Measurements from ENCODE around the gene SECTM1.
"Not testable (repeated sequence)": the region's sequence is repeated elsewhere in the genome, so short reads cannot be mapped to it uniquely, and the experiment has no call there.

Gene SECTM1

DNA sequence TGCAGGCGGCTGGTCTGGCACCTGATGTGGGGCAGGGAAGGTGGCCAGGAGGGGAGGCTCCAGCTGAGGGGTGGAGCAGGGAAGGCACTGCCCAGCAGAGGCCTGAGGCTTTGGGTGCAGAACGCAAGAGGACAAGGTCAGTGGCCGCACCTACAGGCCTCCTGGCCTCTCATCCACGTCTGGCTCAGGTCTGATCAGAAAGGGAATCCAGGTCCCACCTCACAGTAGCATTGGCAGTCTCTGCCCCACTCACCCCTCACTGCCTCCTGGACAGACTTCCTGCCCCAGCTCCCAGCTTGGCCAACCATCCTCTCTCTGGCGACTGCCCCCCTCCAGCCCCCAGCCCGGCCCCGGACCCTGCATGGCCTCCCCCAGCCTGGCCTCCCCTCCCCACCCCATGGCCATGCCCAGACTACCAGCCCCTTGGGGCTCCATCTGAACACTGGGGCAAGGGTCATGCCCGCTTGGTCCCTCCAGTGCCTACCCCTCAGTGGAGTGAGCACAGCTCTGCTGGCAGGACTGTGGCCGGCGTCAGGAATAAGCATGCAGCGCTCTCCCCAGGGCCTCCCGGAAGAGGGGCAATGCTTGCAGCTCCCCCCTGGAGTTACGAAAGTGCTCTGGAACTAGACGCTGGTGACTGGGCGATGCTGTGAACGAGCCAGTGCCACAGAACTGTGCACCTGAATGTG, 42.6 kb upstream of the SECTM1 start:
- H3K4me3 ChIP-seq (replicated peaks; ENCODE audit: low read depth, low read length): no peak overlapping the region
- TF ChIP-seq, protein P1, sequence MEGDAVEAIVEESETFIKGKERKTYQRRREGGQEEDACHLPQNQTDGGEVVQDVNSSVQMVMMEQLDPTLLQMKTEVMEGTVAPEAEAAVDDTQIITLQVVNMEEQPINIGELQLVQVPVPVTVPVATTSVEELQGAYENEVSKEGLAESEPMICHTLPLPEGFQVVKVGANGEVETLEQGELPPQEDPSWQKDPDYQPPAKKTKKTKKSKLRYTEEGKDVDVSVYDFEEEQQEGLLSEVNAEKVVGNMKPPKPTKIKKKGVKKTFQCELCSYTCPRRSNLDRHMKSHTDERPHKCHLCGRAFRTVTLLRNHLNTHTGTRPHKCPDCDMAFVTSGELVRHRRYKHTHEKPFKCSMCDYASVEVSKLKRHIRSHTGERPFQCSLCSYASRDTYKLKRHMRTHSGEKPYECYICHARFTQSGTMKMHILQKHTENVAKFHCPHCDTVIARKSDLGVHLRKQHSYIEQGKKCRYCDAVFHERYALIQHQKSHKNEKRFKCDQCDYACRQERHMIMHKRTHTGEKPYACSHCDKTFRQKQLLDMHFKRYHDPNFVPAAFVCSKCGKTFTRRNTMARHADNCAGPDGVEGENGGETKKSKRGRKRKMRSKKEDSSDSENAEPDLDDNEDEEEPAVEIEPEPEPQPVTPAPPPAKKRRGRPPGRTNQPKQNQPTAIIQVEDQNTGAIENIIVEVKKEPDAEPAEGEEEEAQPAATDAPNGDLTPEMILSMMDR (IDR thresholded peaks at IDR 0.05; ENCODE audit: low read depth, low read length, missing control alignments): no peak
- DNase-seq (ENCODE audit: extremely low read depth, low read depth): no peak

DNA sequence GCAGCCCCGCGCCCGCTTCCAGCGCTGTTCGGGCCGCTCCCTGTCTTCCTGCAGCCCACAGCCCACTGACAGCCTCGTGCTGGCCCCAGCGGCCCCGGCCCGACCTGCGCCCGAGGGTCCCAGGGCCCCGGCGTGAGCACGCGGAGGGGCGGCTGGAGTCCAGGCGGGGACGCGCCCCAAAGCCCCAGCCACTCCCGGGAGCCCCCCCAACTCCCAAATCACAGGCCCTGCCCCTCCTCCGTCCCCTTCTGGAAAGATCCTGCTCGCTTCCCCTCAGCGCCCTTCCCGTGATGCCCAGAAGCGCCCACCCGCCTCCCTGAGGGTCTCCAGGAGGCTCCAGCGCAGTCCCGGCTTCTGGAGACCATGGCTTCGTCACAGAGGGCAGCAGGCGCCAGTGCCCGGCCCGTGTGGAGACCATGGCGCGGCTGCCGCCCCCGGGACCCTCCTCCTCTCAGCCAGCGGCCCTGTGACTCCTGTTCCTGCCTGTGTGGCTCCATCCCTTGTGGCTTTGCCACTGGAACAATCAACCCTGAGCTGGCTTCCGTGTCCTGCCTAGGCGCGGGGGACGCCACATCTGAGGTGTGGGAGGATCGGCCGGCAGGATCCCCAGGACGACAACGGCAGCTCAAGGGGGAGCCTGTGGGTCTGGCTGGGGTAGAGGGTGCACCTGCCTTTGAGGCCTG, 41.9 kb upstream of the SECTM1 start:
- no peak for DNase-seq (ENCODE audit: extremely low read depth, low read depth)
- TF ChIP-seq, protein P1 (IDR thresholded peaks at IDR 0.05; ENCODE audit: low read depth, low read length, missing control alignments): no peak
- no peak overlapping the region for H3K4me3 ChIP-seq (replicated peaks; ENCODE audit: low read depth, low read length)

DNA sequence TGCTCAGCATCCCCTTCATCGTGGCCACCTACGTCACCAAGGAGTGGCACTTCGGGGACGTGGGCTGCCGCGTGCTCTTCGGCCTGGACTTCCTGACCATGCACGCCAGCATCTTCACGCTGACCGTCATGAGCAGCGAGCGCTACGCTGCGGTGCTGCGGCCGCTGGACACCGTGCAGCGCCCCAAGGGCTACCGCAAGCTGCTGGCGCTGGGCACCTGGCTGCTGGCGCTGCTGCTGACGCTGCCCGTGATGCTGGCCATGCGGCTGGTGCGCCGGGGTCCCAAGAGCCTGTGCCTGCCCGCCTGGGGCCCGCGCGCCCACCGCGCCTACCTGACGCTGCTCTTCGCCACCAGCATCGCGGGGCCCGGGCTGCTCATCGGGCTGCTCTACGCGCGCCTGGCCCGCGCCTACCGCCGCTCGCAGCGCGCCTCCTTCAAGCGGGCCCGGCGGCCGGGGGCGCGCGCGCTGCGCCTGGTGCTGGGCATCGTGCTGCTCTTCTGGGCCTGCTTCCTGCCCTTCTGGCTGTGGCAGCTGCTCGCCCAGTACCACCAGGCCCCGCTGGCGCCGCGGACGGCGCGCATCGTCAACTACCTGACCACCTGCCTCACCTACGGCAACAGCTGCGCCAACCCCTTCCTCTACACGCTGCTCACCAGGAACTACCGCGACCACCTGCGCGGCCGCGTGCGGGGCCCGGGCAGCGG, 41.2 kb upstream of the SECTM1 start:
- H3K4me3 ChIP-seq (replicated peaks; ENCODE audit: low read depth, low read length): no peak overlapping the region
- TF ChIP-seq, protein P1 (IDR thresholded peaks at IDR 0.05; ENCODE audit: low read depth, low read length, missing control alignments): no peak
- DNase-seq (ENCODE audit: extremely low read depth, low read depth): no peak

DNA sequence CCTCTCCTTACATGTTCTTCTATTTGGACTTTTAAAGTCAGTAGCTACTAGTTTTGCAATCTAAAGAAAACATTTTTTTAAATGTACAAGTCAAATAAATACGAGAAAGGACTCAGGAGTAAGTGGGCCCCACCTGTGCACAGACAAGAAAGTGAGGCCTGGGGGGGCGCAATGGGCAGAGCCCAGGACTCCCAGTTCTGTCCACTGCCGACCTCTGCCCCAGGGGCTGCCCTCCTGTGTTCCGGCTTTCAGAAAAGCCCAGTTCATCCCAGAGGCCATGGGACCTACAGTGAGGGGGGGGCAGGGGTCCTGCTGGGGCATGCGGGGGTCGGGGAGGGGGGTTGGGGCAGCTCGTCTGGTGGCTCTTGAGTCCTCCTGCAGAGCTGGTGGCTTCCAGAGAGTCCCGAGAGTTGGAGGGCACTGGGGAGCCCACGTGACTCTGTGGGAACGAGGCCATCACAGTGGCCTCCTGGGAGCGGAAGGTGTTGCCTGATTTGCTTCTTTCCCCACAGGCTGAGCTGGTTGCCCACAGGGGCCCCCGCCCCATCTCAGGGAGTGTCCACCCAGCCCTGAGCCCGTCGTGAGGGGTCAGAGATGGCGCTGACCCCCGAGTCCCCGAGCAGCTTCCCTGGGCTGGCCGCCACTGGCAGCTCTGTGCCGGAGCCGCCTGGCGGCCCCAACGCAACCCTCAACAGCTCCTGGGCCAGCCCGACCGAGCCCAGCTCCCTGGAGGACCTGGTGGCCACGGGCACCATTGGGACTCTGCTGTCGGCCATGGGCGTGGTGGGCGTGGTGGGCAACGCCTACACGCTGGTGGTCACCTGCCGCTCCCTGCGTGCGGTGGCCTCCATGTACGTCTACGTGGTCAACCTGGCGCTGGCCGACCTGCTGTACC, 40.4 kb upstream of the SECTM1 start:
- DNase-seq (ENCODE audit: extremely low read depth, low read depth): no peak
- TF ChIP-seq, protein P1 (IDR thresholded peaks at IDR 0.05; ENCODE audit: low read depth, low read length, missing control alignments): no peak
- H3K4me3 ChIP-seq (replicated peaks; ENCODE audit: low read depth, low read length): no peak overlapping the region

DNA sequence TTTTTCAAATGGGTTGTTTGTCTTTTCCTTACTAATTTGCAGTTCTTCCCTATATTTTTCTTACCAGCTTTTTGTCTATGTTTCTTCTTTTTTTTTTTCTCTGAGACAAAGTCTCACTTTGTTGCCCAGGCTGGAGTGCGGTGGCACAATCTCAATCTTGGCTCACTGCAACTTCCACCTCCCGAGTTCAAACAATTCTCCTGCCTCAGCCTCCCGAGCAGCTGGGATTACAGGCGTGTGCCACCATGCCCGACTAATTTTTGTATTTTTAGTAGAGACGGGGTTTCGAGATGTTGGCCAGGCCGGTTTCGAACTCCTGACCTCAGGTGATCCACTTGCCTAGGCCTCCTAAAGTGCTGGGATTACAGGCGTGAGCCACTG, 39.5 kb upstream of the SECTM1 start:
- DNase-seq (ENCODE audit: extremely low read depth, low read depth); H3K4me3 ChIP-seq (replicated peaks; ENCODE audit: low read depth, low read length): not testable (repeated sequence)

DNA sequence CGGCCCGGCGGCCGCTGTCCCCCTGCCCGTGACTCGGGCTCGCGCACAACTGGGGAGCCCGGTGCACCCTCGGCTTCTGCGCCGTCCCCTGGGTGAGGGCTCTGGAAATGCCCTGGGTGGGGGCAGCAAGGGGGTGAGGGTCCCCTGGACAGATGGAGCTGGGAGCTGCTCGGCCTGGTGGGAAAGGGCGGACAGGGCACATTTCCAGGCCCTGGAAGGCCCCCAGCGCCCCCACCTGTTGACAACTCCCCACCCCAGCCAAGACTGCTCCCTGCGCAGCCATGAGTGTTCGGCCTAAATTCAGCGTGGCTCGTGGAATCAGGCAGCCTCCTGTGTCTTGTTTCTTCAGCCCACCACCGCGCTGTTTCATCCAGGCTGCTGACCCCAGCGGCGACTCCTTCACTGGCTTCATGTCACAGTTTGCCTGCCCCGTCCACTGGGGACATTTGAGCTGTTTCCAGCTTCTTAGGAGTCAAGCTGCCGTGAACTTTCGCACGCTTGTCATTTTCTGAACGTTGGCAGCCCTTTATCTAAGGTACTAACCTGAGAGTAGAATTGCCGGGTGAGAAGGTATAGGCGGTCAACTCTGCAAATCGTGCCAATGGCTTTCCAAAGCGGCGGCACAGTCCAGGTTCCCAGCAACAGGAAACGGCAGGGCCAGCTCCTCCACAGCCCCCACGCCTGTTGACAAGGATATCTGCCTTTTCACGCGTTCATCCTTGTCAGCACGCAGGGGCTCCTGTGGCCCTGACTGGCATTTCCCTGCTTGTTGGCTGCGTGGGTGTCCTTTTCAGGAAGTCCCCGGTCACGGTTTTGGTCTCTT, 38.9 kb upstream of the SECTM1 start:
- DNase-seq (ENCODE audit: extremely low read depth, low read depth): no peak
- no peak overlapping the region for H3K4me3 ChIP-seq (replicated peaks; ENCODE audit: low read depth, low read length)

More for the DNA sequence above, 38.9 kb upstream of the SECTM1 start:
- TF ChIP-seq, protein P1 (IDR thresholded peaks at IDR 0.05; ENCODE audit: low read depth, low read length, missing control alignments): no peak

All from HFF-Myc (cell line).